ENCODE data around the gene MYO1G. TPM values are rescaled to one million over a fixed set of nuclear protein-coding genes. Genes with fewer than 3 reads are reported as not detected.

Gene MYO1G
- total and polyA plus RNA-seq, 9 of the 15 experiments (the other 6 are each of a cell fraction or from before 2014, with no cell fraction given), result 0.03 to 0.62 (median 0.13) TPM; not detected in 1

GRCh38 chr7:44935016-44935415, 43.8 kb downstream of the MYO1G start (continued):
- TF ChIP-seq ZBTB11 (CRISPR knock-in tag; IDR thresholded peaks at IDR 0.05), result no peak
- no peak for TF ChIP-seq SMARCA5 (IDR thresholded peaks at IDR 0.05)
- no peak for TF ChIP-seq BRCA1 (IDR thresholded peaks at IDR 0.05)
- TF ChIP-seq BRCA1 (CRISPR knock-in tag; IDR thresholded peaks at IDR 0.05), result no peak
- no peak for TF ChIP-seq FOXK2 (conservative IDR thresholded peaks at IDR 0.05 in 1 of 2, IDR thresholded peaks at IDR 0.05 in 1 of 2; ENCODE audit: low read depth in 2 of 2)
- TF ChIP-seq CHD7 (IDR thresholded peaks at IDR 0.05; ENCODE audit: low read depth, low read length), result no peak
- TF ChIP-seq TSHZ1 (CRISPR knock-in tag; IDR thresholded peaks at IDR 0.05), result no peak
- no peak for TF ChIP-seq POLR3A (IDR thresholded peaks at IDR 0.05; ENCODE audit: borderline replicate concordance, extremely low read depth, insufficient read depth, insufficient read length)
